GM23248 (cell line): ENCODE measurements around the gene IZUMO4. TPM values are rescaled to one million over a fixed set of nuclear protein-coding genes. Genes with fewer than 3 reads are reported as not detected.

Experiments
- DNase-seq: peaks from one replicate; pipeline ENCODE4 v3.0.0-alpha.2; 2015
- H2AFZ ChIP-seq: fragments of 200-600 bp; sonication (generic); 2 replicates; pipeline ENCODE4 v1.6.1; 2016; ENCODE audit warnings: antibody characterized with exemption
- H3F3A ChIP-seq: fragments of 200-600 bp; sonication (generic); 2 replicates; pipeline ENCODE4 v1.6.1; 2016; ENCODE audit warnings: mild to moderate bottlenecking, antibody characterized with exemption, mixed run types; ENCODE audit not compliant: insufficient read depth
- H3K27ac ChIP-seq: fragments of 200-600 bp; sonication (generic); 2 replicates; pipeline ENCODE4 v1.5.1; 2016; ENCODE audit warnings: mild to moderate bottlenecking
- H3K27me3 ChIP-seq: fragments of 200-600 bp; sonication (generic); replicated peaks from 2 replicates; pipeline ENCODE4 v1.6.1; 2016; ENCODE audit warnings: mild to moderate bottlenecking; ENCODE audit not compliant: insufficient read depth
- H3K36me3 ChIP-seq: fragments of 200-600 bp; sonication (generic); 2 replicates; pipeline ENCODE4 v1.6.1; 2016; ENCODE audit warnings: low read depth, mild to moderate bottlenecking
- H3K4me1 ChIP-seq: fragments of 200-600 bp; sonication (generic); 2 replicates; pipeline ENCODE4 v1.6.1; 2016; ENCODE audit warnings: mild to moderate bottlenecking; ENCODE audit not compliant: insufficient read depth
- H3K4me2 ChIP-seq: fragments of 200-600 bp; sonication (generic); one replicate; pipeline ENCODE4 v1.6.1; 2016; ENCODE audit warnings: mild to moderate bottlenecking; ENCODE audit not compliant: unreplicated experiment
- H3K4me3 ChIP-seq: fragments of 200-600 bp; sonication (generic); 2 replicates; pipeline ENCODE4 v1.5.1; 2016; ENCODE audit warnings: mild to moderate bottlenecking
- H3K79me2 ChIP-seq: fragments of 200-600 bp; sonication (generic); 2 replicates; pipeline ENCODE4 v1.6.1; 2016; ENCODE audit warnings: mild to moderate bottlenecking; ENCODE audit not compliant: insufficient read depth
- H3K9ac ChIP-seq: fragments of 200-600 bp; sonication (generic); 2 replicates; pipeline ENCODE4 v1.6.1; 2016; ENCODE audit warnings: mild to moderate bottlenecking
- H3K9me2 ChIP-seq: fragments of 200-600 bp; sonication (generic); 2 replicates; pipeline ENCODE4 v1.6.1; 2016; ENCODE audit warnings: mixed run types, mild to moderate bottlenecking, moderate library complexity; ENCODE audit not compliant: insufficient read depth
- H3K9me3 ChIP-seq: fragments of 200-600 bp; sonication (generic); one replicate; pipeline ENCODE4 v1.6.1; 2017; ENCODE audit warnings: low read depth
- H4K20me1 ChIP-seq: fragments of 200-600 bp; sonication (generic); 2 replicates; pipeline ENCODE4 v1.6.0; 2016; ENCODE audit not compliant: insufficient read depth
- EZH2 ChIP-seq: fragments of 200-600 bp; sonication (generic); IDR thresholded peaks from 2 replicates; pipeline ENCODE4 v1.6.1; 2018; ENCODE audit warnings: antibody characterized with exemption, mild to moderate bottlenecking; ENCODE audit not compliant: insufficient read depth, poor library complexity, severe bottlenecking
- EZH2phosphoT487 ChIP-seq: fragments of 200-600 bp; sonication (generic); IDR thresholded peaks from 2 replicates; pipeline ENCODE4 v1.6.1; 2018; ENCODE audit warnings: antibody characterized with exemption, moderate library complexity, mild to moderate bottlenecking, low read depth; ENCODE audit not compliant: insufficient read depth
- WGBS, 2 experiments: methylation state at CpG; one replicate each; pipeline ENCODE4 v1.1.6; 2015 to 2017; ENCODE audit warnings: low lambda C conversion rate in 2 of 2, low coverage in 1 of 2; ENCODE audit errors: missing lambda C conversion rate in 2 of 2; 5-methylcytosine and 5-hydroxymethylcytosine counted together
- in situ Hi-C: fragments of 300-500 bp; cut with MboI; formaldehyde crosslinking; loops from 2 replicates; pipeline ENCODE4 v1.15.0; 2020
- polyA plus RNA-seq: library from polyadenylated mRNA; unstranded; fragments of >200 nt; fragmentation: Nextera tagmentation; extraction: Ambion mirVana; gene quantifications from 2 replicates; pipeline ENCODE4 v1.2.1, GENCODE V29; 2016
- total RNA-seq: library from RNA; depleted of rRNA; stranded (reverse); fragments of >200 nt; shearing (Covaris generic); gene quantifications from 2 replicates; pipeline ENCODE4 v1.2.3, GENCODE V29; 2014

IZUMO4 gene
- total and polyA plus RNA-seq, 2 experiments from 2014 or later, result 0.89 to 1.6 TPM

- Histone ChIP-seq H3K4me3 (no peak overlapping the region), H2AFZ (no peak overlapping the region), H3K4me1 (no peaks in the 10 kb centered on the region), H3K79me2 (peaks cover 27% of the 10 kb centered on the region), H3K9ac (no peak overlapping the region), H3K4me2 (no peak overlapping the region), H3K36me3 (peaks cover 22% of the 10 kb centered on the region; the same call in 1 of the 2 replicates), H4K20me1 (no peaks in the 10 kb centered on the region), H3K27ac (no peak overlapping the region), H3F3A (no peaks in the 10 kb centered on the region), H3K9me3 (no peaks in the 10 kb centered on the region), H3K27me3 (no peaks in the 10 kb centered on the region), H3K9me2 (no peaks in the 10 kb centered on the region)
- 93 to 98% methylated on average over 7 of the region's 7 CpGs for WGBS, 2 experiments
- no peak for DNase-seq
- in situ Hi-C loops, result no loop called here
- TF ChIP-seq EZH2phosphoT487, result no peak
- TF ChIP-seq EZH2, result no peak
Measured at GRCh38 chr19:2077398-2077797, 19.3 kb upstream of the IZUMO4 start.

GRCh38 chr19:2077833-2078619 is 18.7 kb upstream of the IZUMO4 start:
- H3K9ac ChIP-seq, result no peak overlapping the region
- no peak for TF ChIP-seq EZH2
- no peak for TF ChIP-seq EZH2phosphoT487
- H3K4me2 ChIP-seq, result no peak overlapping the region
- no peaks in the 10 kb centered on the region for H3K9me2 ChIP-seq
- no peaks in the 10 kb centered on the region for H3K4me1 ChIP-seq
- no peaks in the 10 kb centered on the region for H3K27me3 ChIP-seq
- in situ Hi-C loops, result no loop called here
- no peak overlapping the region for H3K27ac ChIP-seq
- peaks cover 34% of the 10 kb centered on the region for H3K79me2 ChIP-seq
- no peak overlapping the region for H3K4me3 ChIP-seq
- no peak for DNase-seq
- no peak overlapping the region for H2AFZ ChIP-seq
- H4K20me1 ChIP-seq, result no peaks in the 10 kb centered on the region
- H3K36me3 ChIP-seq, result peaks cover 15% of the 10 kb centered on the region; the same call in 1 of the 2 replicates
- no peaks in the 10 kb centered on the region for H3F3A ChIP-seq
- WGBS, 2 experiments, result 93% methylated on average over 43 to 44 of the region's 44 CpGs
- H3K9me3 ChIP-seq, result no peaks in the 10 kb centered on the region

- H3K27me3 ChIP-seq, result no peaks in the 10 kb centered on the region
- H3K9me2 ChIP-seq, result no peaks in the 10 kb centered on the region
- 95 to 96% methylated on average over 29 to 32 of the region's 32 CpGs for WGBS, 2 experiments
- peaks cover 14% of the 10 kb centered on the region; the same call in 1 of the 2 replicates for H3K36me3 ChIP-seq
- H3K4me2 ChIP-seq, result no peak overlapping the region
- no peak overlapping the region for H3K27ac ChIP-seq
- no peaks in the 10 kb centered on the region for H3K4me1 ChIP-seq
- peaks cover 46% of the 10 kb centered on the region for H3K79me2 ChIP-seq
- in situ Hi-C loops, result no loop called here
- DNase-seq, result no peak
- H4K20me1 ChIP-seq, result no peaks in the 10 kb centered on the region
- H3K9ac ChIP-seq, result no peak overlapping the region
- no peak overlapping the region for H3K4me3 ChIP-seq
- no peak for TF ChIP-seq EZH2phosphoT487
- TF ChIP-seq EZH2, result no peak
- H3F3A ChIP-seq, result no peaks in the 10 kb centered on the region
- H3K9me3 ChIP-seq, result no peaks in the 10 kb centered on the region
- H2AFZ ChIP-seq, result no peak overlapping the region
Measured at GRCh38 chr19:2079076-2079864, 17.4 kb upstream of the IZUMO4 start.

DNA sequence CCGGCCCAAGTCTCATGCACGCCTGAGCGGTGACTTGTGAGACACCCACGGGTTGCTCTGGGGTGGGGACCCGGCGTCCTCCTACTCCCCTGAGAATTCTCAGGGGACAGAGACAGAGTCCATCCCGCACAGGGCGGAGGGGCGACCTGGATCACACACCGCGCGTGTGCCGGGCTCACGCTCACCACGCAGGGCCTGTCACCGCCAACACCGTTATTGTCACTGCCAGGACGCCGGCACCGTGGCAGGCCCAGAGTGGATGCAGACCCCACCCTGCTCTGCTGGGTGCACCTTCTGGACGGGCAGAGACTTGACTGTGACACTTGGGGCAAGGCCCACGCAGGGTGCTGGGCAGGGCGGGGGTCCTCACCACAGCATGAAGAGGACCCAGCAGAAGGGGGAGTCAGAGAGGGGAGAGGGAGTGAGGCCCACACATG is 16.8 kb upstream of the IZUMO4 start:
- Histone ChIP-seq H3K9ac (no peak overlapping the region), H3K4me3 (no peak overlapping the region), H3F3A (no peaks in the 10 kb centered on the region), H3K79me2 (peaks cover 52% of the 10 kb centered on the region), H3K27ac (no peak overlapping the region), H3K4me2 (no peak overlapping the region), H2AFZ (no peak overlapping the region), H3K36me3 (peaks cover 10% of the 10 kb centered on the region; the same call in 1 of the 2 replicates), H3K9me3 (no peaks in the 10 kb centered on the region), H3K27me3 (no peaks in the 10 kb centered on the region), H3K9me2 (no peaks in the 10 kb centered on the region), H3K4me1 (0 out of 2 replicates have a peak, but pooled peaks cover 2% of the 10 kb centered on the region), H4K20me1 (no peaks in the 10 kb centered on the region)
- no peak for TF ChIP-seq EZH2phosphoT487
- TF ChIP-seq EZH2, result no peak
- no peak for DNase-seq
- in situ Hi-C loops, result loop anchor here (10.0 kb wide), 1 partner anchor 145 kb away; no protein-coding TSS in a partner anchor
- 80% methylated on average over 23 of the region's 23 CpGs for WGBS, 2 experiments
